HT-29 (cell line): ENCODE data around the gene DGCR6L. TPM values are rescaled to one million over a fixed set of nuclear protein-coding genes. Genes with fewer than 3 reads are reported as not detected.
"Not testable (repeated sequence)": the region's sequence is repeated elsewhere in the genome, so short reads cannot be mapped to it uniquely, and the experiment has no call there.

ENCODE experiments used
- DNase-seq: peaks from one replicate; pipeline ENCODE4 v3.0.0-alpha.2; 2015; ENCODE audit warnings: low spot score
- total RNA-seq: library from RNA; depleted of rRNA; stranded (reverse); fragments of >200 nt; shearing (Covaris generic); gene quantifications from 2 replicates; pipeline ENCODE4 v1.2.3, GENCODE V29; 2014

Gene DGCR6L
- total RNA-seq, 1 experiment from 2014 or later = 132 TPM

- DNase-seq = no peak
Observed at GRCh38 chr22:20276468-20276867, 43.4 kb downstream of the DGCR6L start.

- DNase-seq = no peak
Observed at GRCh38 chr22:20275836-20276235, 44.0 kb downstream of the DGCR6L start.

GRCh38 chr22:20275325-20275724, 44.5 kb downstream of the DGCR6L start:
- DNase-seq = not testable (repeated sequence)

GRCh38 chr22:20274374-20274773, 45.5 kb downstream of the DGCR6L start:
- not testable (repeated sequence) for DNase-seq

GRCh38 chr22:20273758-20274181, 46.1 kb downstream of the DGCR6L start:
- no peak for DNase-seq

GRCh38 chr22:20272700-20273099, 47.2 kb downstream of the DGCR6L start:
- no peak for DNase-seq

GRCh38 chr22:20272174-20272573, 47.7 kb downstream of the DGCR6L start:
- no peak for DNase-seq

- no peak for DNase-seq
Observed at GRCh38 chr22:20271114-20271994, 48.5 kb downstream of the DGCR6L start.

GRCh38 chr22:20270190-20271113, 49.4 kb downstream of the DGCR6L start:
- not testable (repeated sequence) for DNase-seq

- not testable (repeated sequence) for DNase-seq
Observed at GRCh38 chr22:20269673-20270072, 50.2 kb downstream of the DGCR6L start.

- DNase-seq = not testable (repeated sequence)
Observed at GRCh38 chr22:20269201-20269600, 50.7 kb downstream of the DGCR6L start.

- peak; percentile 82 for DNase-seq
Observed at GRCh38 chr22:20268279-20269012, 51.4 kb downstream of the DGCR6L start, which contains the start of gene RTN4R. RTN4R (minus strand) TSS chr22:20268318; CDS start chr22:20268092, 226 bp downstream.

- no peak for DNase-seq
Observed at GRCh38 chr22:20267441-20268278, 52.2 kb downstream of the DGCR6L start.

GRCh38 chr22:20266667-20267440, 53.0 kb downstream of the DGCR6L start:
- not testable (repeated sequence) for DNase-seq

GRCh38 chr22:20265772-20266666, 53.8 kb downstream of the DGCR6L start:
- not testable (repeated sequence) for DNase-seq

GRCh38 chr22:20264614-20265452, 55.0 kb downstream of the DGCR6L start:
- DNase-seq = no peak
